WTC11 (cell line): ENCODE results near the gene POU6F1. TPM values are rescaled to one million over a fixed set of nuclear protein-coding genes. Genes with fewer than 3 reads are reported as not detected.

Experiments
- ATAC-seq: fragments of 200-7000 bp; cut with Tn5 transposase; 2 replicates; pipeline ENCODE4 v1.10.0; 2021; ENCODE audit warnings: mild to moderate bottlenecking, moderate library complexity
- CTCF ChIA-PET: fragments of 300-600 bp; sonication (Branson Sonifier 250); formaldehyde crosslinking; loops from one replicate; lab custom pipeline; 2021; ENCODE audit warnings: antibody characterized with exemption; lab: Charles Lee
- POLR2A ChIA-PET: fragments of 350-600 bp; sonication (Branson Sonifier 250); formaldehyde crosslinking; loops from one replicate; lab custom pipeline; 2021; ENCODE audit warnings: antibody characterized with exemption; lab: Charles Lee
- DNase-seq: peaks from one replicate; pipeline ENCODE4 v3.0.0; 2021; ENCODE audit warnings: low spot score
- H3K27ac Mint-ChIP-seq: 2 replicates; pipeline ENCODE4 v1.8.0; 2021; ENCODE audit warnings: mixed read lengths
- H3K27me3 Mint-ChIP-seq: 2 replicates; pipeline ENCODE4 v1.8.0; 2021; ENCODE audit warnings: low read depth, mild to moderate bottlenecking, moderate library complexity, mixed read lengths
- H3K36me3 Mint-ChIP-seq: 2 replicates; pipeline ENCODE4 v1.8.0; 2021; ENCODE audit warnings: mixed read lengths
- H3K4me1 Mint-ChIP-seq: 2 replicates; pipeline ENCODE4 v1.8.0; 2022; ENCODE audit warnings: mixed read lengths
- H3K4me3 Mint-ChIP-seq: 2 replicates; pipeline ENCODE4 v1.8.0; 2021; ENCODE audit warnings: mild to moderate bottlenecking, moderate library complexity, mixed read lengths
- H3K9me3 Mint-ChIP-seq: 2 replicates; pipeline ENCODE4 v1.8.0; 2021; ENCODE audit warnings: mixed read lengths
- CDX4 ChIP-seq: fragments of 250-450 bp; sonication (Bioruptor Pico); IDR thresholded peaks from 2 replicates; pipeline ENCODE4 v1.9.0; 2021; ENCODE audit warnings: moderate library complexity, mild to moderate bottlenecking, inconsistent platforms, borderline replicate concordance
- CREB1 ChIP-seq: sonication (generic); formaldehyde crosslinking; IDR thresholded peaks from 2 replicates; pipeline ENCODE4 v1.8.0; 2023; ENCODE audit warnings: mild to moderate bottlenecking, missing genetic modification reagents
- JAZF1 ChIP-seq: fragments of 250-450 bp; sonication (Bioruptor Pico); IDR thresholded peaks from 2 replicates; pipeline ENCODE4 v1.9.0; 2021; ENCODE audit warnings: moderate library complexity, mild to moderate bottlenecking, inconsistent platforms
- NR3C1 ChIP-seq: sonication (generic); formaldehyde crosslinking; conservative IDR thresholded peaks from 2 replicates; pipeline ENCODE4 v1.8.1; 2023; ENCODE audit warnings: low read depth, mild to moderate bottlenecking, missing genetic modification reagents
- RORB ChIP-seq: fragments of 250-450 bp; sonication (Bioruptor Pico); IDR thresholded peaks from 2 replicates; pipeline ENCODE4 v1.9.0; 2021; ENCODE audit warnings: mild to moderate bottlenecking
- SMAD3 ChIP-seq: sonication (generic); formaldehyde crosslinking; IDR thresholded peaks from 2 replicates; pipeline ENCODE4 v1.8.0; 2022; ENCODE audit warnings: missing genetic modification reagents, mild to moderate bottlenecking, borderline replicate concordance
- SMAD4 ChIP-seq: sonication (generic); formaldehyde crosslinking; IDR thresholded peaks from 2 replicates; pipeline ENCODE4 v1.8.0; 2022; ENCODE audit warnings: mild to moderate bottlenecking, missing genetic modification reagents
- TEAD1 ChIP-seq: sonication (generic); formaldehyde crosslinking; IDR thresholded peaks from 2 replicates; pipeline ENCODE4 v1.8.0; 2022; ENCODE audit warnings: mild to moderate bottlenecking, missing genetic modification reagents
- ZBTB43 ChIP-seq: sonication (generic); formaldehyde crosslinking; IDR thresholded peaks from 2 replicates; pipeline ENCODE4 v1.8.1; 2023; ENCODE audit warnings: mild to moderate bottlenecking, missing genetic modification reagents
- ZNF317 ChIP-seq: sonication (generic); formaldehyde crosslinking; IDR thresholded peaks from 2 replicates; pipeline ENCODE4 v1.8.1; 2023; ENCODE audit warnings: low read depth, mild to moderate bottlenecking, moderate library complexity, missing genetic modification reagents, borderline replicate concordance
- ZNF416 ChIP-seq: fragments of 250-450 bp; sonication (Bioruptor Pico); IDR thresholded peaks from 2 replicates; pipeline ENCODE4 v1.9.0; 2021; ENCODE audit warnings: mild to moderate bottlenecking, inconsistent platforms
- ZNF425 ChIP-seq: fragments of 250-450 bp; sonication (Bioruptor Pico); conservative IDR thresholded peaks from 2 replicates; pipeline ENCODE4 v1.9.0; 2021; ENCODE audit warnings: mild to moderate bottlenecking
- total RNA-seq: library from RNA; stranded (reverse); gene quantifications from 3 replicates; pipeline ENCODE4 v1.2.3, GENCODE V29; 2021
- TF ChIP-seq, protein P1 (sequence below): fragments of 250-450 bp; sonication (Bioruptor Pico); IDR thresholded peaks from 2 replicates; pipeline ENCODE4 v1.9.0; 2021; ENCODE audit warnings: mild to moderate bottlenecking
- TF ChIP-seq, protein P2 (sequence below): sonication (generic); formaldehyde crosslinking; IDR thresholded peaks from 2 replicates; pipeline ENCODE4 v1.8.0; 2022; ENCODE audit warnings: mild to moderate bottlenecking, missing genetic modification reagents
- TF ChIP-seq, protein P3 (sequence below): sonication (generic); formaldehyde crosslinking; IDR thresholded peaks from 2 replicates; pipeline ENCODE4 v1.8.1; 2023; ENCODE audit warnings: mild to moderate bottlenecking, missing genetic modification reagents, moderate library complexity
- TF ChIP-seq, protein P4 (sequence below): sonication (generic); formaldehyde crosslinking; IDR thresholded peaks from 2 replicates; pipeline ENCODE4 v1.8.0; 2023; ENCODE audit warnings: missing genetic modification reagents, mild to moderate bottlenecking, borderline replicate concordance

Gene POU6F1
- total RNA-seq, 1 experiment from 2014 or later = 10.2 TPM

DNA sequence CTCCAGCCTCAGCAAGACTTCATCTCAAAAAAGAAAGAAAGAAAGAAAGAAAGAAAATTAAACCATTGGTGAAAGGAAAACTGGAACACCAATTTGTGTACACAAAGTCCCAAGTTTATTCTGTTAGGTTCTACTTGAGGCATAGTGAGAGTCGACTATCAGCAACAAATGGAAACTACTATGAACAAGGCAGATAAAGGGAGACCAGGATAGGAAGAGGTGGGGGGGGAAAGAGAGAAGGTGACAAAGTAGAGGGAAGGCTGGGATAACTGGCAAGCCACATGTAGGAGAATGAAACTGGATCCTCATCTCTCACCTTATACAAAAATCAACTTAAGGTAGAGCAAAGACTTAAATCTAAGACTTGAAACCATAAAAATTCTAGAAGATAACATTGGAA is 70.6 kb downstream of the POU6F1 start:
- DNase-seq = no peak
- ATAC-seq = no peak
- H3K4me3 Mint-ChIP-seq = no peak overlapping the region
- H3K4me1 Mint-ChIP-seq = 0 out of 2 replicates have a peak, but pooled peaks cover 7% of the 10 kb centered on the region
- peaks cover 8% of the 10 kb centered on the region for H3K9me3 Mint-ChIP-seq
- no peaks in the 10 kb centered on the region for H3K27me3 Mint-ChIP-seq
- H3K36me3 Mint-ChIP-seq = peaks cover 14% of the 10 kb centered on the region
- CTCF ChIA-PET = no interaction called here
- POLR2A ChIA-PET = no interaction called here
- H3K27ac Mint-ChIP-seq = peak overlapping the region; percentile 3; the same call in 1 of the 2 replicates
- TF ChIP-seq, protein P1, sequence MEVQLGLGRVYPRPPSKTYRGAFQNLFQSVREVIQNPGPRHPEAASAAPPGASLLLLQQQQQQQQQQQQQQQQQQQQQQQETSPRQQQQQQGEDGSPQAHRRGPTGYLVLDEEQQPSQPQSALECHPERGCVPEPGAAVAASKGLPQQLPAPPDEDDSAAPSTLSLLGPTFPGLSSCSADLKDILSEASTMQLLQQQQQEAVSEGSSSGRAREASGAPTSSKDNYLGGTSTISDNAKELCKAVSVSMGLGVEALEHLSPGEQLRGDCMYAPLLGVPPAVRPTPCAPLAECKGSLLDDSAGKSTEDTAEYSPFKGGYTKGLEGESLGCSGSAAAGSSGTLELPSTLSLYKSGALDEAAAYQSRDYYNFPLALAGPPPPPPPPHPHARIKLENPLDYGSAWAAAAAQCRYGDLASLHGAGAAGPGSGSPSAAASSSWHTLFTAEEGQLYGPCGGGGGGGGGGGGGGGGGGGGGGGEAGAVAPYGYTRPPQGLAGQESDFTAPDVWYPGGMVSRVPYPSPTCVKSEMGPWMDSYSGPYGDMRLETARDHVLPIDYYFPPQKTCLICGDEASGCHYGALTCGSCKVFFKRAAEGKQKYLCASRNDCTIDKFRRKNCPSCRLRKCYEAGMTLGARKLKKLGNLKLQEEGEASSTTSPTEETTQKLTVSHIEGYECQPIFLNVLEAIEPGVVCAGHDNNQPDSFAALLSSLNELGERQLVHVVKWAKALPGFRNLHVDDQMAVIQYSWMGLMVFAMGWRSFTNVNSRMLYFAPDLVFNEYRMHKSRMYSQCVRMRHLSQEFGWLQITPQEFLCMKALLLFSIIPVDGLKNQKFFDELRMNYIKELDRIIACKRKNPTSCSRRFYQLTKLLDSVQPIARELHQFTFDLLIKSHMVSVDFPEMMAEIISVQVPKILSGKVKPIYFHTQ = no peak
- TF ChIP-seq, protein P2, sequence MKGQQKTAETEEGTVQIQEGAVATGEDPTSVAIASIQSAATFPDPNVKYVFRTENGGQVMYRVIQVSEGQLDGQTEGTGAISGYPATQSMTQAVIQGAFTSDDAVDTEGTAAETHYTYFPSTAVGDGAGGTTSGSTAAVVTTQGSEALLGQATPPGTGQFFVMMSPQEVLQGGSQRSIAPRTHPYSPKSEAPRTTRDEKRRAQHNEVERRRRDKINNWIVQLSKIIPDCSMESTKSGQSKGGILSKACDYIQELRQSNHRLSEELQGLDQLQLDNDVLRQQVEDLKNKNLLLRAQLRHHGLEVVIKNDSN (CRISPR knock-in tag) = no peak
- TF ChIP-seq ZBTB43 (CRISPR knock-in tag) = no peak
- no peak for TF ChIP-seq RORB
- no peak for TF ChIP-seq TEAD1
- no peak for TF ChIP-seq ZNF425
- TF ChIP-seq ZNF317 (CRISPR knock-in tag) = no peak
- TF ChIP-seq ZNF416 (CRISPR knock-in tag) = no peak
- TF ChIP-seq CDX4 = no peak
- TF ChIP-seq, protein P3, sequence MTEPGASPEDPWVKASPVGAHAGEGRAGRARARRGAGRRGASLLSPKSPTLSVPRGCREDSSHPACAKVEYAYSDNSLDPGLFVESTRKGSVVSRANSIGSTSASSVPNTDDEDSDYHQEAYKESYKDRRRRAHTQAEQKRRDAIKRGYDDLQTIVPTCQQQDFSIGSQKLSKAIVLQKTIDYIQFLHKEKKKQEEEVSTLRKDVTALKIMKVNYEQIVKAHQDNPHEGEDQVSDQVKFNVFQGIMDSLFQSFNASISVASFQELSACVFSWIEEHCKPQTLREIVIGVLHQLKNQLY (CRISPR knock-in tag) = no peak
- no peak for TF ChIP-seq CREB1 (CRISPR knock-in tag)
- no peak for TF ChIP-seq SMAD4 (CRISPR knock-in tag)
- TF ChIP-seq JAZF1 (CRISPR knock-in tag) = no peak
- no peak for TF ChIP-seq SMAD3 (CRISPR knock-in tag)
- TF ChIP-seq, protein P4, sequence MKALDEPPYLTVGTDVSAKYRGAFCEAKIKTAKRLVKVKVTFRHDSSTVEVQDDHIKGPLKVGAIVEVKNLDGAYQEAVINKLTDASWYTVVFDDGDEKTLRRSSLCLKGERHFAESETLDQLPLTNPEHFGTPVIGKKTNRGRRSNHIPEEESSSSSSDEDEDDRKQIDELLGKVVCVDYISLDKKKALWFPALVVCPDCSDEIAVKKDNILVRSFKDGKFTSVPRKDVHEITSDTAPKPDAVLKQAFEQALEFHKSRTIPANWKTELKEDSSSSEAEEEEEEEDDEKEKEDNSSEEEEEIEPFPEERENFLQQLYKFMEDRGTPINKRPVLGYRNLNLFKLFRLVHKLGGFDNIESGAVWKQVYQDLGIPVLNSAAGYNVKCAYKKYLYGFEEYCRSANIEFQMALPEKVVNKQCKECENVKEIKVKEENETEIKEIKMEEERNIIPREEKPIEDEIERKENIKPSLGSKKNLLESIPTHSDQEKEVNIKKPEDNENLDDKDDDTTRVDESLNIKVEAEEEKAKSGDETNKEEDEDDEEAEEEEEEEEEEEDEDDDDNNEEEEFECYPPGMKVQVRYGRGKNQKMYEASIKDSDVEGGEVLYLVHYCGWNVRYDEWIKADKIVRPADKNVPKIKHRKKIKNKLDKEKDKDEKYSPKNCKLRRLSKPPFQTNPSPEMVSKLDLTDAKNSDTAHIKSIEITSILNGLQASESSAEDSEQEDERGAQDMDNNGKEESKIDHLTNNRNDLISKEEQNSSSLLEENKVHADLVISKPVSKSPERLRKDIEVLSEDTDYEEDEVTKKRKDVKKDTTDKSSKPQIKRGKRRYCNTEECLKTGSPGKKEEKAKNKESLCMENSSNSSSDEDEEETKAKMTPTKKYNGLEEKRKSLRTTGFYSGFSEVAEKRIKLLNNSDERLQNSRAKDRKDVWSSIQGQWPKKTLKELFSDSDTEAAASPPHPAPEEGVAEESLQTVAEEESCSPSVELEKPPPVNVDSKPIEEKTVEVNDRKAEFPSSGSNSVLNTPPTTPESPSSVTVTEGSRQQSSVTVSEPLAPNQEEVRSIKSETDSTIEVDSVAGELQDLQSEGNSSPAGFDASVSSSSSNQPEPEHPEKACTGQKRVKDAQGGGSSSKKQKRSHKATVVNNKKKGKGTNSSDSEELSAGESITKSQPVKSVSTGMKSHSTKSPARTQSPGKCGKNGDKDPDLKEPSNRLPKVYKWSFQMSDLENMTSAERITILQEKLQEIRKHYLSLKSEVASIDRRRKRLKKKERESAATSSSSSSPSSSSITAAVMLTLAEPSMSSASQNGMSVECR (CRISPR knock-in tag) = no peak
- TF ChIP-seq NR3C1 (CRISPR knock-in tag) = no peak
- TF ChIP-seq, all 79 proteins: peak for 0
